NCI-H2227 treated with DMSO at 0.1 percent for 48 hours (cell line): ENCODE data around the gene SLC6A17.

ENCODE experiments used
- DNase-seq: peaks from one replicate; lab custom pipeline; 2025; lab: John Stamatoyannopoulos, UW

The SLC6A17 gene

GRCh38 chr1:110242062-110242461, 91.8 kb downstream of the SLC6A17 start:
- DNase-seq, result no peak

GRCh38 chr1:110242731-110243130, 92.4 kb downstream of the SLC6A17 start:
- no peak for DNase-seq

GRCh38 chr1:110243146-110243545, 92.9 kb downstream of the SLC6A17 start:
- DNase-seq, result no peak

- no peak for DNase-seq
These were observed 93.3 kb downstream of the SLC6A17 start for GRCh38 chr1:110243574-110243973.

GRCh38 chr1:110245876-110246620, 95.8 kb downstream of the SLC6A17 start:
- no peak for DNase-seq

- no peak for DNase-seq
These were observed 98.5 kb downstream of the SLC6A17 start for GRCh38 chr1:110248746-110249145.

- no peak for DNase-seq
These were observed 99.0 kb downstream of the SLC6A17 start for GRCh38 chr1:110249256-110249655.

- no peak for DNase-seq
These were observed 99.7 kb downstream of the SLC6A17 start for GRCh38 chr1:110250008-110250407.

- DNase-seq, result no peak
These were observed 100.5 kb downstream of the SLC6A17 start for GRCh38 chr1:110250749-110251148.
